Neural progenitor cell (in vitro differentiated cells): ENCODE data around the gene WNT2. TPM values are rescaled to one million over a fixed set of nuclear protein-coding genes. Genes with fewer than 3 reads are reported as not detected.
A peak's percentile ranks its signal among the peaks of the same experiment; 100 is the strongest.

Source experiments
- DNase-seq: peaks from one replicate; pipeline ENCODE4 v3.0.0-alpha.2; 2016; ENCODE audit warnings: low spot score
- H2AFZ ChIP-seq: fragments of 200-600 bp; sonication (generic); replicated peaks from 2 replicates; pipeline ENCODE4 v1.6.1; 2016; ENCODE audit warnings: antibody characterized with exemption
- H3F3A ChIP-seq: fragments of 200-600 bp; sonication (generic); 2 replicates; pipeline ENCODE4 v1.6.1; 2016; ENCODE audit warnings: antibody characterized with exemption, low read depth
- H3K27ac ChIP-seq: fragments of 200-600 bp; sonication (generic); 2 replicates; pipeline ENCODE4 v1.5.1; 2016; ENCODE audit warnings: mild to moderate bottlenecking
- H3K27me3 ChIP-seq: fragments of 200-600 bp; sonication (generic); 2 replicates; pipeline ENCODE4 v1.6.1; 2016; ENCODE audit warnings: mild to moderate bottlenecking, moderate library complexity
- H3K36me3 ChIP-seq: fragments of 200-600 bp; sonication (generic); 2 replicates; pipeline ENCODE4 v1.5.1; 2016
- H3K4me1 ChIP-seq: fragments of 200-600 bp; sonication (generic); 2 replicates; pipeline ENCODE4 v1.6.1; 2016; ENCODE audit warnings: mixed run types
- H3K4me2 ChIP-seq: fragments of 200-600 bp; sonication (generic); 2 replicates; pipeline ENCODE4 v1.6.1; 2016
- H3K4me3 ChIP-seq: fragments of 200-600 bp; sonication (generic); 2 replicates; pipeline ENCODE4 v1.5.1; 2016
- H3K79me2 ChIP-seq: fragments of 200-600 bp; sonication (generic); 2 replicates; pipeline ENCODE4 v1.6.1; 2016; ENCODE audit warnings: low read depth
- H3K9ac ChIP-seq: fragments of 200-600 bp; sonication (generic); 2 replicates; pipeline ENCODE4 v1.6.1; 2016
- H3K9me3 ChIP-seq: fragments of 200-600 bp; sonication (generic); 2 replicates; pipeline ENCODE4 v1.5.1; 2016; ENCODE audit warnings: low read depth
- H4K20me1 ChIP-seq: fragments of 200-600 bp; sonication (generic); 2 replicates; pipeline ENCODE4 v1.6.1; 2016; ENCODE audit warnings: low read depth
- H3K27ac Mint-ChIP-seq: 3 replicates; pipeline ENCODE4 v1.8.0; 2021; ENCODE audit warnings: mixed read lengths
- H3K27me3 Mint-ChIP-seq: 2 replicates; pipeline ENCODE4 v1.8.0; 2022; ENCODE audit warnings: low read depth, mild to moderate bottlenecking, inconsistent platforms, moderate library complexity, mixed read lengths; ENCODE audit not compliant: insufficient read depth
- H3K36me3 Mint-ChIP-seq: 3 replicates; pipeline ENCODE4 v1.8.0; 2021; ENCODE audit warnings: mixed read lengths
- H3K4me1 Mint-ChIP-seq: 3 replicates; pipeline ENCODE4 v1.8.0; 2021; ENCODE audit warnings: mixed read lengths
- H3K4me3 Mint-ChIP-seq: 3 replicates; pipeline ENCODE4 v1.8.0; 2021; ENCODE audit warnings: mild to moderate bottlenecking, moderate library complexity, mixed read lengths
- H3K9me3 Mint-ChIP-seq: 3 replicates; pipeline ENCODE4 v1.8.0; 2020; ENCODE audit warnings: mixed read lengths
- EZH2 ChIP-seq: fragments of 200-600 bp; sonication (generic); IDR thresholded peaks from 2 replicates; pipeline ENCODE4 v1.6.1; 2017; ENCODE audit warnings: antibody characterized with exemption, mild to moderate bottlenecking, moderate library complexity
- EZH2phosphoT487 ChIP-seq: fragments of 200-600 bp; sonication (generic); IDR thresholded peaks from 2 replicates; pipeline ENCODE4 v1.6.1; 2017; ENCODE audit warnings: antibody characterized with exemption
- total RNA-seq: library from RNA; depleted of rRNA; stranded (reverse); fragments of >200 nt; gene quantifications from 2 replicates; pipeline ENCODE4 v1.2.3, GENCODE V29; 2015; ENCODE audit warnings: low replicate concordance
- TF ChIP-seq, protein P1 (sequence below): fragments of 200-600 bp; sonication (generic); IDR thresholded peaks from 2 replicates; pipeline ENCODE4 v1.5.1; 2017; ENCODE audit warnings: antibody characterized with exemption, mild to moderate bottlenecking

WNT2 gene
- total RNA-seq, result not detected in 2 replicates

DNA sequence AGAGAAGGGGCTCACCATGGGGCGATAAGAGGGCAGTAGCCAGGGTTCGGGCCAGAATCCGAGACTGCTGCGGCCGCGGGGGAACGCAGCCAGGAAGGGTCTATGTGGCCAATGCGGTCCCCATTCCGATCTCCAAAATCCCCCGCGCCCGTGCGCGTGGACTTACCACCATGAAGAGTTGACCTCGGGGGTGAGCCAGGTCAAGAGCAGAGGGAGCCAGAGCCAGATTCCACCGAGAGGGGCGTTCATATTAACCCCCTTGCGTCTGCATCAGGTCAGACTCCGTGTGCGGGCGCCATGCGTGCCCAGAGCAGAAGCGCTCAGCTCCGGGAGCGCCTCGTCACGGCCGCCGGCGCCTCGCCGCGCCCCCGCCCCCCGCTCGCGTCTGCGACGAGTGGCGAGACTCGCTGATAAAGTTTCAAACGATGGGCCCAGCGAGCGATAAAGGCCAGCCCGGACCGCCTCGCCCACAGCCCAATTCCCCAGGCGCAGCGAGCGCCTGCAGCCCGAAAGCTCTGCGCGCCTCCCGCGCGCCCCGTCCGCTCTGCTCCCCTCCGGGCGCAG, at the start of gene WNT2:
TSS of gene WNT2 (minus strand) at position 318 of the 564 bp plus-strand sequence. CDS start at position 249, 69 bp downstream.
- no peaks in the 10 kb centered on the region for H3K79me2 ChIP-seq
- H3K4me3 ChIP-seq, result peak within 1 kb of the TSS; percentile 49
- peak; percentile 51 for DNase-seq
- H3K9ac ChIP-seq, result no peak within 1 kb of the TSS
- Mint-ChIP-seq H3K36me3 (no peaks in the 10 kb centered on the region), H3K9me3 (peaks cover 18% of the 10 kb centered on the region), H3K4me3 (peak within 1 kb of the TSS; percentile 90), H3K4me1 (peaks cover 13% of the 10 kb centered on the region), H3K27me3 (peaks cover 45% of the 10 kb centered on the region), H3K27ac (no peak within 1 kb of the TSS)
- TF ChIP-seq, protein P1, sequence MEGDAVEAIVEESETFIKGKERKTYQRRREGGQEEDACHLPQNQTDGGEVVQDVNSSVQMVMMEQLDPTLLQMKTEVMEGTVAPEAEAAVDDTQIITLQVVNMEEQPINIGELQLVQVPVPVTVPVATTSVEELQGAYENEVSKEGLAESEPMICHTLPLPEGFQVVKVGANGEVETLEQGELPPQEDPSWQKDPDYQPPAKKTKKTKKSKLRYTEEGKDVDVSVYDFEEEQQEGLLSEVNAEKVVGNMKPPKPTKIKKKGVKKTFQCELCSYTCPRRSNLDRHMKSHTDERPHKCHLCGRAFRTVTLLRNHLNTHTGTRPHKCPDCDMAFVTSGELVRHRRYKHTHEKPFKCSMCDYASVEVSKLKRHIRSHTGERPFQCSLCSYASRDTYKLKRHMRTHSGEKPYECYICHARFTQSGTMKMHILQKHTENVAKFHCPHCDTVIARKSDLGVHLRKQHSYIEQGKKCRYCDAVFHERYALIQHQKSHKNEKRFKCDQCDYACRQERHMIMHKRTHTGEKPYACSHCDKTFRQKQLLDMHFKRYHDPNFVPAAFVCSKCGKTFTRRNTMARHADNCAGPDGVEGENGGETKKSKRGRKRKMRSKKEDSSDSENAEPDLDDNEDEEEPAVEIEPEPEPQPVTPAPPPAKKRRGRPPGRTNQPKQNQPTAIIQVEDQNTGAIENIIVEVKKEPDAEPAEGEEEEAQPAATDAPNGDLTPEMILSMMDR, result no peak
- TF ChIP-seq EZH2phosphoT487 (peak; percentile 92), EZH2 (peak; percentile 94)
- H2AFZ ChIP-seq, result peak within 1 kb of the TSS; percentile 64
- H3K36me3 ChIP-seq, result no peaks in the 10 kb centered on the region
- H3K27me3 ChIP-seq, result peaks cover 97% of the 10 kb centered on the region
- no peak within 1 kb of the TSS for H3K27ac ChIP-seq
- no peaks in the 10 kb centered on the region for H3K9me3 ChIP-seq
- H3F3A ChIP-seq, result no peaks in the 10 kb centered on the region
- H4K20me1 ChIP-seq, result peaks cover 6% of the 10 kb centered on the region
- peaks cover 8% of the 10 kb centered on the region for H3K4me1 ChIP-seq
- H3K4me2 ChIP-seq, result peak within 1 kb of the TSS; percentile 89

DNA sequence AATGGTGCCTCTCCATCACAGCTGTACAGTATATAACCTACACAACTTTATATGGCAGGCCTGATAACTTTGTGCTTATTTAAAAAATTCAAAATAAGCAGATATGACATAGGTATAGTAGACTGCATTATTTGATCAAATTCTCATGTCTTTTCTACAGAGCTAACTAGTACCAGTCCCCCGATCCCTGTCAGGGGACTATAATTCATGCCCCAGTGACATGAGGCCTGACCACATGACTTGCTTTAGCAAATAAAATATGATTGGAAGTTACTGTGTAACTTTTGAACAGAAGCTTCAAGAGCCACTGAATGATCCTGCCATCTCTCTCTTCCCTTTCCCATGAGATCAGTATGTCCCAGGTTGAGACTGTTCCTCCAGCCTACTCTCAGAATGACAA, 49.2 kb upstream of the WNT2 start:
- Histone ChIP-seq H3K4me1 (no peaks in the 10 kb centered on the region), H3K4me3 (no peak overlapping the region), H3K9me3 (no peaks in the 10 kb centered on the region), H3K9ac (no peak overlapping the region), H3K27ac (no peak overlapping the region), H3K4me2 (no peak overlapping the region), H3K36me3 (no peaks in the 10 kb centered on the region), H3F3A (no peaks in the 10 kb centered on the region), H3K79me2 (no peaks in the 10 kb centered on the region), H4K20me1 (no peaks in the 10 kb centered on the region), H3K27me3 (no peaks in the 10 kb centered on the region), H2AFZ (no peak overlapping the region)
- Mint-ChIP-seq H3K4me3 (no peak overlapping the region), H3K36me3 (no peaks in the 10 kb centered on the region), H3K4me1 (no peaks in the 10 kb centered on the region), H3K27ac (no peak overlapping the region), H3K27me3 (peaks cover 2% of the 10 kb centered on the region), H3K9me3 (no peaks in the 10 kb centered on the region)
- DNase-seq, result no peak
- TF ChIP-seq EZH2phosphoT487 (no peak), EZH2 (no peak)
- TF ChIP-seq, protein P1, result no peak

DNA sequence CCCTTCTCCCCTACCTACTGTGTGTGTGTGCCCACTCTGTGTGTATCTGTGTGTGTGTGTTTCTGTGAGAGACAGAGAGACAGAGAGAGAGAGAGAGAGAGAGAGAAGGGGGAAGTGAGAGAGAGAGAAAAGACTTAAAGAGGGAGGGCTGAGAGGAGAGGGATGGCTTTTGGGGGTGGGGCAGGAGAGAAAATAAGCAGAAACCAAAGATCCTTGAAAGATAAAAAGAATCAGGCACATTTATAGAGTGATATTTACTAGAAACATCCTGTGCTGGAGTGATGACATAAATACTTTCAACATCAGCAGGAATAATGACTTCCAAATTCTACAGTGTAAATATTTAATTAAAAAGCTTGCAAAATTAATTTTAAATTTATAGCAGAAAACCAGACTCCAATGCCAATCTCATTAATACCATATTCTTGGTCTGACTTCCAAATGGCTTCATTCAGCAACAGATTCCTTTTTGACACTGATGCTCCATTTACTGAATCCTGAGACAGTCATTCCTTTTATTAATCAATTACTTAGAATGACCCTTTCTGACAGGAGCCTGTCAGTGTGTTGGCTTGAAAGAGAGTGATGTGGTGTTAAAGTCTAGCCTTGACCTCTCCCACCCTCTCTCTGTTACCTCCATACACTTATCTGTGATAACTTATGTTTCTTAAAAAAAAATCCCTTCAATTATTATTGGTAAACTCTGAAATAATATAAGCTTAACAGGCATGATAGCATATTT, 41.7 kb upstream of the WNT2 start:
- Mint-ChIP-seq H3K4me3 (no peak overlapping the region), H3K27ac (no peak overlapping the region), H3K36me3 (no peaks in the 10 kb centered on the region), H3K4me1 (no peaks in the 10 kb centered on the region), H3K9me3 (no peaks in the 10 kb centered on the region), H3K27me3 (no peaks in the 10 kb centered on the region)
- Histone ChIP-seq H3K27me3 (no peaks in the 10 kb centered on the region), H2AFZ (peak overlapping the region; percentile 81), H4K20me1 (no peaks in the 10 kb centered on the region), H3K9me3 (no peaks in the 10 kb centered on the region), H3K79me2 (no peaks in the 10 kb centered on the region), H3K4me3 (no peak overlapping the region), H3K27ac (no peak overlapping the region), H3K9ac (no peak overlapping the region), H3K4me2 (no peak overlapping the region), H3F3A (no peaks in the 10 kb centered on the region), H3K36me3 (no peaks in the 10 kb centered on the region), H3K4me1 (no peaks in the 10 kb centered on the region)
- TF ChIP-seq EZH2phosphoT487 (no peak), EZH2 (no peak)
- TF ChIP-seq, protein P1, result no peak
- no peak for DNase-seq
